ENCODE results near the gene CETP.
A peak's percentile ranks its signal among the peaks of the same experiment; 100 is the strongest.

Gene CETP

GRCh38 chr16:56964243-56965148, 2.7 kb downstream of the CETP start:
- H3K9ac ChIP-seq (ENCODE audit: low read depth, low read length): no peak overlapping the region
- no peaks in the 10 kb centered on the region for H3K36me3 ChIP-seq (ENCODE audit: insufficient read depth, low read length)
- no peak overlapping the region for H3K4me2 ChIP-seq (ENCODE audit: insufficient read depth, low read length)
- H4K20me1 ChIP-seq (ENCODE audit: insufficient read depth, low read length): no peaks in the 10 kb centered on the region
- H3K9me3 ChIP-seq (ENCODE audit: insufficient read depth, low read length, severe bottlenecking): no peaks in the 10 kb centered on the region
- H3K4me1 ChIP-seq (ENCODE audit: insufficient read depth, low read length): no peaks in the 10 kb centered on the region
- DNase-seq: peak; percentile 86
- no peak overlapping the region for H3K4me3 ChIP-seq (ENCODE audit: low read depth in 1 of 2, low read length in 2 of 2)
- no peak overlapping the region for H3K27ac ChIP-seq (ENCODE audit: low read length)
- TF ChIP-seq EZH2 (IDR thresholded peaks at IDR 0.05; ENCODE audit: borderline replicate concordance, low read depth, low read length, severe bottlenecking): no peak
- TF ChIP-seq CTCF (IDR thresholded peaks at IDR 0.05; ENCODE audit: borderline replicate concordance, extremely low read depth, low read length, poor library complexity, severe bottlenecking): peak; percentile 93
- H3K79me2 ChIP-seq (ENCODE audit: insufficient read depth, low read length): no peaks in the 10 kb centered on the region
- H2AFZ ChIP-seq (ENCODE audit: low read depth, low read length): no peak overlapping the region
- ATAC-seq (ENCODE audit: insufficient read depth, low read depth): peak; percentile 82
- H3K27me3 ChIP-seq (ENCODE audit: insufficient read depth, low read length, poor library complexity): no peaks in the 10 kb centered on the region

- Histone ChIP-seq H3K27me3 (ENCODE audit: insufficient read depth, low read length, poor library complexity) (no peaks in the 10 kb centered on the region), H3K4me3 (ENCODE audit: low read depth in 1 of 2, low read length in 2 of 2) (no peak overlapping the region), H3K4me1 (ENCODE audit: insufficient read depth, low read length) (no peaks in the 10 kb centered on the region), H3K27ac (ENCODE audit: low read length) (no peak overlapping the region), H3K9me3 (ENCODE audit: insufficient read depth, low read length, severe bottlenecking) (no peaks in the 10 kb centered on the region), H3K4me2 (ENCODE audit: insufficient read depth, low read length) (no peak overlapping the region), H2AFZ (ENCODE audit: low read depth, low read length) (no peak overlapping the region), H4K20me1 (ENCODE audit: insufficient read depth, low read length) (no peaks in the 10 kb centered on the region), H3K79me2 (ENCODE audit: insufficient read depth, low read length) (no peaks in the 10 kb centered on the region), H3K36me3 (ENCODE audit: insufficient read depth, low read length) (no peaks in the 10 kb centered on the region), H3K9ac (ENCODE audit: low read depth, low read length) (no peak overlapping the region)
- TF ChIP-seq EZH2 (IDR thresholded peaks at IDR 0.05; ENCODE audit: borderline replicate concordance, low read depth, low read length, severe bottlenecking) (no peak), CTCF (IDR thresholded peaks at IDR 0.05; ENCODE audit: borderline replicate concordance, extremely low read depth, low read length, poor library complexity, severe bottlenecking) (no peak)
- no peak for DNase-seq
- ATAC-seq (ENCODE audit: insufficient read depth, low read depth): 0 out of 3 replicates have a peak, but pooled peaks have one; percentile 28
These were observed 3.7 kb downstream of the CETP start for GRCh38 chr16:56965149-56966092.

- H3K9ac ChIP-seq (ENCODE audit: low read depth, low read length): no peak overlapping the region
These were observed 4.3 kb downstream of the CETP start for GRCh38 chr16:56966093-56966475.

More at GRCh38 chr16:56966093-56966475, 4.3 kb downstream of the CETP start:
- no peak overlapping the region for H3K4me2 ChIP-seq (ENCODE audit: insufficient read depth, low read length)
- H3K27me3 ChIP-seq (ENCODE audit: insufficient read depth, low read length, poor library complexity): no peaks in the 10 kb centered on the region
- no peak for ATAC-seq (ENCODE audit: insufficient read depth, low read depth)
- H3K4me3 ChIP-seq (ENCODE audit: low read depth in 1 of 2, low read length in 2 of 2): no peak overlapping the region
- no peak overlapping the region for H3K27ac ChIP-seq (ENCODE audit: low read length)
- TF ChIP-seq CTCF (IDR thresholded peaks at IDR 0.05; ENCODE audit: borderline replicate concordance, extremely low read depth, low read length, poor library complexity, severe bottlenecking): no peak
- no peak for TF ChIP-seq EZH2 (IDR thresholded peaks at IDR 0.05; ENCODE audit: borderline replicate concordance, low read depth, low read length, severe bottlenecking)
- H4K20me1 ChIP-seq (ENCODE audit: insufficient read depth, low read length): no peaks in the 10 kb centered on the region
- no peaks in the 10 kb centered on the region for H3K79me2 ChIP-seq (ENCODE audit: insufficient read depth, low read length)
- no peak for DNase-seq
- H3K36me3 ChIP-seq (ENCODE audit: insufficient read depth, low read length): no peaks in the 10 kb centered on the region
- H2AFZ ChIP-seq (ENCODE audit: low read depth, low read length): no peak overlapping the region
- H3K4me1 ChIP-seq (ENCODE audit: insufficient read depth, low read length): no peaks in the 10 kb centered on the region
- no peaks in the 10 kb centered on the region for H3K9me3 ChIP-seq (ENCODE audit: insufficient read depth, low read length, severe bottlenecking)
